Retinal pigment epithelial cell (primary cell): ENCODE data around the gene PDE4D.
A peak's percentile ranks its signal among the peaks of the same experiment; 100 is the strongest.

Source experiments
- DNase-seq: peaks from one replicate; pipeline ENCODE4 v3.0.0-alpha.2; 2010; ENCODE audit warnings: low read depth
- H3K4me3 ChIP-seq: 2 replicates; pipeline ENCODE4 v1.5.1; 2011; ENCODE audit warnings: mild to moderate bottlenecking, low read length, control low read depth, moderate library complexity
- CTCF ChIP-seq: conservative IDR thresholded peaks from 2 replicates; pipeline ENCODE4 v1.5.1; 2011; ENCODE audit warnings: low read depth, low read length, control low read depth, inconsistent platforms

PDE4D gene

GRCh38 chr5:59810041-59810440, 83.5 kb downstream of the PDE4D start:
- TF ChIP-seq CTCF: peak; percentile 93
- DNase-seq: no peak
- no peak overlapping the region for H3K4me3 ChIP-seq

GRCh38 chr5:59807806-59808205, 85.7 kb downstream of the PDE4D start:
- TF ChIP-seq CTCF: no peak
- DNase-seq: no peak
- no peak overlapping the region for H3K4me3 ChIP-seq

- DNase-seq: no peak
Measured at GRCh38 chr5:59800347-59800893, 93.1 kb downstream of the PDE4D start.

GRCh38 chr5:59799668-59800346, 93.7 kb downstream of the PDE4D start:
- H3K4me3 ChIP-seq: no peak overlapping the region
- DNase-seq: no peak
- peak; percentile 67 for TF ChIP-seq CTCF

More at GRCh38 chr5:59800347-59800893, 93.1 kb downstream of the PDE4D start:
- TF ChIP-seq CTCF: no peak
- no peak overlapping the region for H3K4me3 ChIP-seq

- no peak for DNase-seq
- no peak overlapping the region for H3K4me3 ChIP-seq
- TF ChIP-seq CTCF: no peak
Measured at GRCh38 chr5:59798862-59799667, 94.5 kb downstream of the PDE4D start.

- no peak for TF ChIP-seq CTCF
- no peak overlapping the region for H3K4me3 ChIP-seq
- DNase-seq: no peak
Measured at GRCh38 chr5:59795141-59795540, 98.4 kb downstream of the PDE4D start.
